SK-N-MC (cell line): ENCODE results near the gene STX1A.
A peak's percentile ranks its signal among the peaks of the same experiment; 100 is the strongest.

Source experiments
- DNase-seq: peaks from one replicate; pipeline ENCODE4 v3.0.0-alpha.2; 2011; ENCODE audit warnings: low read depth, low spot score
- H3K27ac ChIP-seq: fragments of 200-600 bp; sonication (generic); 2 replicates; pipeline ENCODE4 v1.5.1; 2016; ENCODE audit warnings: mixed run types
- H3K36me3 ChIP-seq: fragments of 200-600 bp; sonication (generic); 2 replicates; pipeline ENCODE4 v1.6.1; 2017; ENCODE audit warnings: antibody characterized with exemption, low read length, mixed read lengths; ENCODE audit not compliant: insufficient read depth
- H3K4me3 ChIP-seq: fragments of 200-600 bp; sonication (generic); 2 replicates; pipeline ENCODE4 v1.5.1; 2016
- H3K9ac ChIP-seq: fragments of 200-600 bp; sonication (generic); 2 replicates; pipeline ENCODE4 v1.8.0; 2017; ENCODE audit warnings: mixed run types, mixed read lengths; ENCODE audit not compliant: insufficient read length
- H3K9me3 ChIP-seq: fragments of 200-600 bp; sonication (generic); 2 replicates; pipeline ENCODE4 v1.6.1; 2017; ENCODE audit warnings: low read depth, mild to moderate bottlenecking, antibody characterized with exemption, low read length, moderate library complexity, mixed read lengths
- EZH2 ChIP-seq: fragments of 200-600 bp; sonication (generic); IDR thresholded peaks from one replicate; pipeline ENCODE4 v1.6.1; 2017; ENCODE audit warnings: antibody characterized with exemption
- FOXP2 ChIP-seq: optimal IDR thresholded peaks from 2 replicates; pipeline ENCODE3; 2011; ENCODE audit warnings: mild to moderate bottlenecking, moderate library complexity; ENCODE audit not compliant: insufficient read depth; ENCODE audit errors: extremely low read length, control extremely low read depth
- POLR2AphosphoS5 ChIP-seq: IDR thresholded peaks from 2 replicates; pipeline ENCODE4 v1.6.1; 2012; ENCODE audit warnings: mild to moderate bottlenecking, low read depth, low read length, borderline replicate concordance

Gene STX1A

GRCh38 chr7:73705551-73705920 is 13.9 kb downstream of the STX1A start:
- peak overlapping the region; percentile 81 for H3K27ac ChIP-seq
- H3K9me3 ChIP-seq = no peaks in the 10 kb centered on the region
- H3K9ac ChIP-seq = no peak overlapping the region
- DNase-seq = no peak
- peaks cover 17% of the 10 kb centered on the region for H3K36me3 ChIP-seq
- no peak for TF ChIP-seq EZH2
- TF ChIP-seq FOXP2 = no peak
- TF ChIP-seq POLR2AphosphoS5 = no peak
- H3K4me3 ChIP-seq = peak overlapping the region; percentile 77

- Histone ChIP-seq H3K9me3 (no peaks in the 10 kb centered on the region), H3K36me3 (peaks cover 17% of the 10 kb centered on the region), H3K9ac (no peak overlapping the region), H3K4me3 (peak overlapping the region; percentile 77), H3K27ac (peak overlapping the region; percentile 81)
- DNase-seq = no peak
- peak; percentile 51 for TF ChIP-seq POLR2AphosphoS5
- TF ChIP-seq EZH2 = no peak
- peak; percentile 61 for TF ChIP-seq FOXP2
Measured at GRCh38 chr7:73704640-73705550, 14.6 kb downstream of the STX1A start.

- TF ChIP-seq FOXP2 (no peak), POLR2AphosphoS5 (peak; percentile 60), EZH2 (no peak)
- DNase-seq = no peak
- Histone ChIP-seq H3K9me3 (no peaks in the 10 kb centered on the region), H3K36me3 (peaks cover 21% of the 10 kb centered on the region), H3K4me3 (peak overlapping the region; percentile 77), H3K27ac (peak overlapping the region; percentile 81), H3K9ac (no peak overlapping the region)
Measured at GRCh38 chr7:73703757-73704639, 15.5 kb downstream of the STX1A start.

GRCh38 chr7:73703225-73703624 is 16.2 kb downstream of the STX1A start:
- no peaks in the 10 kb centered on the region for H3K9me3 ChIP-seq
- H3K36me3 ChIP-seq = peaks cover 29% of the 10 kb centered on the region
- H3K27ac ChIP-seq = peak overlapping the region; percentile 74; the same call in 1 of the 2 replicates
- H3K9ac ChIP-seq = no peak overlapping the region
- TF ChIP-seq FOXP2 (no peak), POLR2AphosphoS5 (no peak), EZH2 (no peak)
- peak overlapping the region; percentile 42; the same call in 1 of the 2 replicates for H3K4me3 ChIP-seq
- DNase-seq = no peak

- no peaks in the 10 kb centered on the region for H3K9me3 ChIP-seq
- H3K27ac ChIP-seq = 0 out of 2 replicates have a peak overlapping the region, but pooled peaks have one; percentile 2
- no peak for TF ChIP-seq POLR2AphosphoS5
- TF ChIP-seq FOXP2 = no peak
- TF ChIP-seq EZH2 = no peak
- H3K36me3 ChIP-seq = peaks cover 31% of the 10 kb centered on the region
- H3K9ac ChIP-seq = no peak overlapping the region
- no peak for DNase-seq
- no peak overlapping the region for H3K4me3 ChIP-seq
Measured at GRCh38 chr7:73702665-73703064, 16.8 kb downstream of the STX1A start.

- H3K36me3 ChIP-seq = peaks cover 35% of the 10 kb centered on the region
- no peak for DNase-seq
- no peaks in the 10 kb centered on the region for H3K9me3 ChIP-seq
- no peak for TF ChIP-seq POLR2AphosphoS5
- H3K4me3 ChIP-seq = no peak overlapping the region
- H3K9ac ChIP-seq = no peak overlapping the region
- H3K27ac ChIP-seq = peak overlapping the region; percentile 2; the same call in 1 of the 2 replicates
Measured at GRCh38 chr7:73702226-73702625, 17.2 kb downstream of the STX1A start.

- peaks cover 40% of the 10 kb centered on the region for H3K36me3 ChIP-seq
- H3K4me3 ChIP-seq = no peak overlapping the region
- no peaks in the 10 kb centered on the region for H3K9me3 ChIP-seq
- no peak overlapping the region for H3K27ac ChIP-seq
- no peak overlapping the region for H3K9ac ChIP-seq
- TF ChIP-seq FOXP2 = no peak
- TF ChIP-seq POLR2AphosphoS5 = no peak
- TF ChIP-seq EZH2 = no peak
- DNase-seq = no peak
Measured at GRCh38 chr7:73701357-73701995, 18.0 kb downstream of the STX1A start.

- H3K27ac ChIP-seq = no peak overlapping the region
- no peak for DNase-seq
- no peaks in the 10 kb centered on the region for H3K9me3 ChIP-seq
- TF ChIP-seq POLR2AphosphoS5 = no peak
- TF ChIP-seq FOXP2 = no peak
- TF ChIP-seq EZH2 = no peak
- H3K36me3 ChIP-seq = peaks cover 40% of the 10 kb centered on the region
- no peak overlapping the region for H3K4me3 ChIP-seq
- no peak overlapping the region for H3K9ac ChIP-seq
Measured at GRCh38 chr7:73700581-73701134, 18.8 kb downstream of the STX1A start.
